Measurements from ENCODE around the gene ACBD6.

- TF ChIP-seq, protein P1, sequence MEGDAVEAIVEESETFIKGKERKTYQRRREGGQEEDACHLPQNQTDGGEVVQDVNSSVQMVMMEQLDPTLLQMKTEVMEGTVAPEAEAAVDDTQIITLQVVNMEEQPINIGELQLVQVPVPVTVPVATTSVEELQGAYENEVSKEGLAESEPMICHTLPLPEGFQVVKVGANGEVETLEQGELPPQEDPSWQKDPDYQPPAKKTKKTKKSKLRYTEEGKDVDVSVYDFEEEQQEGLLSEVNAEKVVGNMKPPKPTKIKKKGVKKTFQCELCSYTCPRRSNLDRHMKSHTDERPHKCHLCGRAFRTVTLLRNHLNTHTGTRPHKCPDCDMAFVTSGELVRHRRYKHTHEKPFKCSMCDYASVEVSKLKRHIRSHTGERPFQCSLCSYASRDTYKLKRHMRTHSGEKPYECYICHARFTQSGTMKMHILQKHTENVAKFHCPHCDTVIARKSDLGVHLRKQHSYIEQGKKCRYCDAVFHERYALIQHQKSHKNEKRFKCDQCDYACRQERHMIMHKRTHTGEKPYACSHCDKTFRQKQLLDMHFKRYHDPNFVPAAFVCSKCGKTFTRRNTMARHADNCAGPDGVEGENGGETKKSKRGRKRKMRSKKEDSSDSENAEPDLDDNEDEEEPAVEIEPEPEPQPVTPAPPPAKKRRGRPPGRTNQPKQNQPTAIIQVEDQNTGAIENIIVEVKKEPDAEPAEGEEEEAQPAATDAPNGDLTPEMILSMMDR (IDR thresholded peaks at IDR 0.05), result no peak
- TF ChIP-seq POLR2A (IDR thresholded peaks at IDR 0.05), result no peak
Observed at GRCh38 chr1:180486092-180486491, 16.3 kb downstream of the ACBD6 start.
